Gastroesophageal sphincter (tissue), 4 donors: ENCODE data around the gene CEP63. TPM values are rescaled to one million over a fixed set of nuclear protein-coding genes. Genes with fewer than 3 reads are reported as not detected.
"Not testable (repeated sequence)": the region's sequence is repeated elsewhere in the genome, so short reads cannot be mapped to it uniquely, and the experiment has no call there.

Experiments
- ATAC-seq: fragments of 150-250 bp; one replicate; pipeline ENCODE4 v1.9.1; 2016; ENCODE audit warnings: mild to moderate bottlenecking, moderate library complexity
- H3K27ac ChIP-seq, 4 donors: fragments of 200-600 bp; sonication (generic) in 3 of 4; 1 replicate in 3 of 4; 2 replicates in 1 of 4; pipeline ENCODE4 v1.5.1; 2016 to 2019
- H3K27me3 ChIP-seq: fragments of 200-600 bp; sonication (generic); one replicate; pipeline ENCODE4 v1.5.1; 2019
- H3K36me3 ChIP-seq, 2 donors: fragments of 200-600 bp; sonication (generic); one replicate each; pipeline ENCODE4 v1.5.1; 2019; ENCODE audit warnings: control low read depth in 1 of 2
- H3K4me1 ChIP-seq, 3 donors: fragments of 200-600 bp; sonication (generic); 1 replicate in 2 of 3; 2 replicates in 1 of 3; pipeline ENCODE4 v1.5.1; 2016 to 2019; ENCODE audit warnings: control low read depth in 2 of 3
- H3K4me3 ChIP-seq, 2 donors: fragments of 200-600 bp; sonication (generic); one replicate each; pipeline ENCODE4 v1.5.1; 2019; ENCODE audit warnings: mild to moderate bottlenecking in 1 of 2, moderate library complexity in 1 of 2
- H3K9me3 ChIP-seq, 3 donors: fragments of 200-600 bp; sonication (generic); one replicate each; pipeline ENCODE4 v1.5.1; 2017 to 2019; ENCODE audit warnings: control low read depth in 2 of 3
- CTCF ChIP-seq, 4 experiments: fragments of 200-600 bp in 2 of 4; fragments of 450-650 bp in 2 of 4; sonication (generic) in 1 of 4; IDR thresholded peaks; one replicate each; pipeline ENCODE4 v1.5.1; 2017 to 2019; ENCODE audit warnings: antibody characterized with exemption in 4 of 4, mild to moderate bottlenecking in 2 of 4, moderate library complexity in 2 of 4
- EP300 ChIP-seq: sonication (generic); formaldehyde crosslinking; IDR thresholded peaks from one replicate; pipeline ENCODE4 v1.6.1; 2017; ENCODE audit warnings: antibody characterized with exemption, mild to moderate bottlenecking
- POLR2A ChIP-seq, 2 donors: fragments of 450-650 bp; IDR thresholded peaks; one replicate each; pipeline ENCODE4 v1.6.1; 2017; ENCODE audit warnings: antibody characterized with exemption in 2 of 2, mild to moderate bottlenecking in 2 of 2, moderate library complexity in 1 of 2
- POLR2AphosphoS5 ChIP-seq: sonication (generic); formaldehyde crosslinking; IDR thresholded peaks from one replicate; pipeline ENCODE4 v1.6.1; 2017; ENCODE audit warnings: antibody characterized with exemption
- WGBS, 2 donors: methylation state at CpG; one replicate each; pipeline ENCODE4 v1.1.5; 2018; ENCODE audit warnings: low coverage in 1 of 2; 5-methylcytosine and 5-hydroxymethylcytosine counted together
- total RNA-seq, 4 donors: library from RNA; depleted of rRNA; stranded (reverse); fragments of >200 nt; gene quantifications; one replicate each; pipeline ENCODE4 v1.1.0, GENCODE V29; 2016

The CEP63 gene
- total RNA-seq, 4 donors from 2014 or later, result 17.9 to 30.1 (median 25.9) TPM

- TF ChIP-seq CTCF (IDR thresholded peaks at IDR 0.05) (no peak), EP300 (no peak), POLR2AphosphoS5 (no peak), POLR2A (IDR thresholded peaks at IDR 0.05) (no peak)
- no peak for ATAC-seq
- H3K36me3 ChIP-seq, result peaks cover 7 to 54% of the 10 kb centered on the region in 2 donors
- H3K9me3 ChIP-seq, result no peaks in the 10 kb centered on the region
- 72 to 96% methylated on average over 2 to 3 of the region's 3 CpGs for whole genome bisulfite sequencing, 2 donors
- no peaks in the 10 kb centered on the region for H3K4me1 ChIP-seq
- H3K27ac ChIP-seq, result no peak overlapping the region
- no peaks in the 10 kb centered on the region for H3K27me3 ChIP-seq
- no peak overlapping the region for H3K4me3 ChIP-seq
Measured at GRCh38 chr3:134542287-134542958, 56.6 kb downstream of the CEP63 start.

GRCh38 chr3:134543113-134543512 is 57.3 kb downstream of the CEP63 start:
- Histone ChIP-seq H3K4me1 (no peaks in the 10 kb centered on the region), H3K4me3 (no peak overlapping the region), H3K27me3 (no peaks in the 10 kb centered on the region), H3K9me3 (no peaks in the 10 kb centered on the region), H3K36me3 (peaks cover 7 to 54% of the 10 kb centered on the region in 2 donors), H3K27ac (no peak overlapping the region)
- no peak for ATAC-seq
- no peak for TF ChIP-seq CTCF (IDR thresholded peaks at IDR 0.05)
- no peak for TF ChIP-seq POLR2AphosphoS5
- no peak for TF ChIP-seq POLR2A (IDR thresholded peaks at IDR 0.05)
- no peak for TF ChIP-seq EP300
- 84 to 94% methylated on average over 3 of the region's 3 CpGs for WGBS, 2 donors

- TF ChIP-seq EP300 (no peak), POLR2A (IDR thresholded peaks at IDR 0.05) (no peak), POLR2AphosphoS5 (no peak), CTCF (IDR thresholded peaks at IDR 0.05) (no peak)
- Histone ChIP-seq H3K4me3 (no peak overlapping the region), H3K36me3 (peaks cover 7 to 57% of the 10 kb centered on the region in 2 donors), H3K27me3 (no peaks in the 10 kb centered on the region), H3K27ac (no peak overlapping the region), H3K9me3 (no peaks in the 10 kb centered on the region), H3K4me1 (no peaks in the 10 kb centered on the region)
- 83 to 85% methylated on average over 1 to 2 of the region's 2 CpGs for WGBS, 2 donors
- ATAC-seq, result no peak
Measured at GRCh38 chr3:134544316-134544715, 58.5 kb downstream of the CEP63 start.

- H3K36me3 ChIP-seq, result peaks cover 7 to 57% of the 10 kb centered on the region in 2 donors
- 91 to 97% methylated on average over 6 to 12 of the region's 12 CpGs for WGBS, 2 donors
- not testable (repeated sequence) for H3K27me3 ChIP-seq, ATAC-seq, H3K4me3 ChIP-seq, H3K27ac ChIP-seq, H3K9me3 ChIP-seq, H3K4me1 ChIP-seq
Measured at GRCh38 chr3:134544783-134545182, 58.9 kb downstream of the CEP63 start.

GRCh38 chr3:134545818-134546217 is 60.0 kb downstream of the CEP63 start:
- 80 to 93% methylated on average over 2 of the region's 2 CpGs for WGBS, 2 donors
- no peaks in the 10 kb centered on the region for H3K9me3 ChIP-seq
- TF ChIP-seq EP300, result no peak
- no peak for TF ChIP-seq POLR2AphosphoS5
- no peak for TF ChIP-seq CTCF (IDR thresholded peaks at IDR 0.05)
- no peak for TF ChIP-seq POLR2A (IDR thresholded peaks at IDR 0.05)
- H3K4me1 ChIP-seq, result no peaks in the 10 kb centered on the region
- peaks cover 7 to 63% of the 10 kb centered on the region in 2 donors for H3K36me3 ChIP-seq
- no peaks in the 10 kb centered on the region for H3K27me3 ChIP-seq
- no peak overlapping the region for H3K4me3 ChIP-seq
- H3K27ac ChIP-seq, result no peak overlapping the region
- no peak for ATAC-seq
